HCT116 (cell line): ENCODE data around the gene GM2A. TPM values are rescaled to one million over a fixed set of nuclear protein-coding genes. Genes with fewer than 3 reads are reported as not detected.

Experiments used
- ATAC-seq: fragments of 200-7000 bp; cut with Tn5 transposase; 2 replicates; pipeline ENCODE4 v1.9.1; 2020; ENCODE audit warnings: mild to moderate bottlenecking, moderate library complexity
- BruUV-seq: library from RNA; stranded (reverse); fragments of 400-500 nt; replicated peaks from 2 replicates; lab custom pipeline; 2021; lab: Mats Ljungman, UMichigan
- CTCF ChIA-PET: fragments of 300-600 bp; sonication (Branson Sonifier 250); formaldehyde crosslinking; loops from one replicate; lab custom pipeline; 2021; ENCODE audit warnings: antibody characterized with exemption; lab: Charles Lee
- POLR2A ChIA-PET: fragments of 300-600, 350-600 bp; sonication (Branson Sonifier 250); formaldehyde crosslinking; loops from one replicate; lab custom pipeline; 2021; ENCODE audit warnings: antibody characterized with exemption; lab: Charles Lee
- RAD21 ChIA-PET, 2 experiments: fragments of 300-600 bp; sonication (Branson Sonifier 250); formaldehyde crosslinking; loops; one replicate each; lab custom pipeline; 2023; ENCODE audit warnings: low total read pairs in 2 of 2; ENCODE audit not compliant: uncharacterized antibody in 2 of 2, unreplicated experiment in 2 of 2, low non-redundant PET in 1 of 2; lab: Charles Lee
- DNase-seq: peaks from one replicate; pipeline ENCODE4 v3.0.0-alpha.2; 2010; ENCODE audit warnings: low read depth, low spot score
- H2AFZ ChIP-seq: fragments of 200-600 bp; shearing (Covaris generic), sonication (generic); 2 replicates; pipeline ENCODE4 v1.6.1; 2017; ENCODE audit warnings: low read depth, mixed run types, mixed read lengths, antibody characterized with exemption, low read length; ENCODE audit not compliant: poor library complexity, severe bottlenecking
- H3K27ac ChIP-seq: 2 replicates; pipeline ENCODE4 v1.5.1; 2012; ENCODE audit warnings: low read depth, low read length
- H3K27me3 ChIP-seq: fragments of 200-600 bp; sonication (generic); 2 replicates; pipeline ENCODE4 v1.6.1; 2016; ENCODE audit warnings: mixed run types, low read length, mixed read lengths; ENCODE audit not compliant: insufficient read depth
- H3K36me3 ChIP-seq, 2 experiments: fragments of 200-500 bp in 1 of 2; fragments of 200-600 bp in 1 of 2; sonication (Bioruptor generic) in 1 of 2; sonication (generic) in 1 of 2; 2 replicates each; pipeline versions ENCODE4 v1.5.1 to v1.6.1; 2014 to 2016; ENCODE audit warnings: low read length in 2 of 2, inconsistent platforms in 1 of 2, mixed read lengths in 1 of 2, mixed run types in 1 of 2; ENCODE audit not compliant: insufficient read depth in 2 of 2, control insufficient read depth in 1 of 2
- H3K4me1 ChIP-seq, 2 experiments: fragments of 200-600 bp in 1 of 2; sonication (generic) in 1 of 2; 2 replicates each; pipeline versions ENCODE4 v1.5.1 to v1.6.1; 2012 to 2017; ENCODE audit warnings: low read length in 2 of 2, inconsistent platforms in 1 of 2, mild to moderate bottlenecking in 1 of 2, mixed read lengths in 1 of 2, mixed run types in 1 of 2, moderate library complexity in 1 of 2; ENCODE audit not compliant: insufficient read depth in 2 of 2, control insufficient read depth in 1 of 2
- H3K4me2 ChIP-seq: fragments of 200-600 bp; sonication (generic); 2 replicates; pipeline ENCODE4 v1.6.1; 2017; ENCODE audit warnings: mixed run types, low read length, mixed read lengths
- H3K4me3 ChIP-seq, 2 experiments: fragments of 200-600 bp in 1 of 2; sonication (generic) in 1 of 2; replicated peaks in 1 of 2; 2 replicates each; pipeline ENCODE4 v1.5.1; 2011 to 2016; ENCODE audit warnings: low read length in 2 of 2, control low read depth in 1 of 2, low read depth in 1 of 2, mild to moderate bottlenecking in 1 of 2, mixed read lengths in 1 of 2, mixed run types in 1 of 2
- H3K79me2 ChIP-seq: fragments of 200-600 bp; sonication (generic); 2 replicates; pipeline ENCODE4 v1.6.1; 2017; ENCODE audit warnings: mild to moderate bottlenecking, mixed run types, low read length, moderate library complexity, mixed read lengths; ENCODE audit not compliant: insufficient read depth
- H3K9ac ChIP-seq: fragments of 200-600 bp; sonication (generic); 2 replicates; pipeline ENCODE4 v1.6.1; 2016; ENCODE audit warnings: low read length, mixed read lengths
- H3K9me2 ChIP-seq: fragments of 200-600 bp; sonication (generic), shearing (Covaris generic); 2 replicates; pipeline ENCODE4 v1.6.1; 2017; ENCODE audit warnings: mixed run types, mild to moderate bottlenecking, moderate library complexity; ENCODE audit not compliant: insufficient read depth
- H3K9me3 ChIP-seq, 2 experiments: fragments of 200-500 bp in 1 of 2; fragments of 200-600 bp in 1 of 2; sonication (Bioruptor generic) in 1 of 2; sonication (generic) in 1 of 2; 2 replicates each; pipeline ENCODE4 v1.6.1; 2014 to 2017; ENCODE audit warnings: low read length in 2 of 2, mixed read lengths in 2 of 2, inconsistent platforms in 1 of 2, low read depth in 1 of 2, mild to moderate bottlenecking in 1 of 2, mixed run types in 1 of 2, moderate library complexity in 1 of 2; ENCODE audit not compliant: control insufficient read depth in 1 of 2, insufficient read depth in 1 of 2
- H4K20me1 ChIP-seq: fragments of 200-600 bp; sonication (generic), shearing (Covaris generic); 2 replicates; pipeline ENCODE4 v1.6.1; 2017; ENCODE audit warnings: mixed run types, mild to moderate bottlenecking, moderate library complexity; ENCODE audit not compliant: insufficient read depth
- CBX3 ChIP-seq: IDR thresholded peaks from 2 replicates; pipeline ENCODE4 v1.6.1; 2012; ENCODE audit warnings: low read depth
- EZH2phosphoT487 ChIP-seq: fragments of 200-600 bp; IDR thresholded peaks from 2 replicates; pipeline ENCODE4 v1.6.1; 2018; ENCODE audit warnings: antibody characterized with exemption, borderline replicate concordance
- FOSL1 ChIP-seq: IDR thresholded peaks from 2 replicates; pipeline ENCODE4 v1.6.1; 2012; ENCODE audit warnings: low read depth
- JUND ChIP-seq: IDR thresholded peaks from 2 replicates; pipeline ENCODE4 v1.6.1; 2012
- MAX ChIP-seq: IDR thresholded peaks from 2 replicates; pipeline ENCODE4 v1.6.1; 2012
- POLR2AphosphoS5 ChIP-seq: IDR thresholded peaks from 2 replicates; pipeline ENCODE4 v1.6.1; 2011; ENCODE audit warnings: mild to moderate bottlenecking, low read depth, low read length, moderate library complexity
- SIN3A ChIP-seq: IDR thresholded peaks from 2 replicates; pipeline ENCODE4 v1.6.1; 2012; ENCODE audit warnings: low read depth
- SP1 ChIP-seq: IDR thresholded peaks from 2 replicates; pipeline ENCODE4 v1.6.1; 2012; ENCODE audit warnings: low read depth
- SRF ChIP-seq: IDR thresholded peaks from 2 replicates; pipeline ENCODE4 v1.6.1; 2012; ENCODE audit warnings: low read depth
- TCF7L2 ChIP-seq: IDR thresholded peaks from 2 replicates; pipeline ENCODE4 v1.7.0; 2011; ENCODE audit warnings: borderline replicate concordance, inconsistent platforms; ENCODE audit not compliant: insufficient read depth, insufficient read length; ENCODE audit errors: extremely low read depth
- intact Hi-C: fragments of 100-400 bp; cut with micrococcal nuclease; formaldehyde crosslinking; loops from 2 replicates; pipeline ENCODE4 v1.10.0; 2022
- total RNA-seq: library from RNA; stranded (reverse); gene quantifications from one replicate; pipeline ENCODE4 v1.2.1, GENCODE V29; 2021; ENCODE audit not compliant: unreplicated experiment
- TF ChIP-seq, protein P1 (sequence below): IDR thresholded peaks from 2 replicates; pipeline ENCODE4 v1.6.1; 2011; ENCODE audit warnings: mild to moderate bottlenecking, low read length, moderate library complexity; ENCODE audit not compliant: insufficient replicate concordance; ENCODE audit errors: extremely low read depth
- TF ChIP-seq, protein P2 (sequence below), 3 experiments: fragments of 200-600 bp in 1 of 3; sonication (generic) in 1 of 3; IDR thresholded peaks in 2 of 3; conservative IDR thresholded peaks in 1 of 3; 2 replicates each; pipeline ENCODE4 v1.5.1; 2012 to 2017; ENCODE audit warnings: low read depth in 2 of 3, low read length in 2 of 3, antibody characterized with exemption in 1 of 3, borderline replicate concordance in 1 of 3, control low read depth in 1 of 3, mild to moderate bottlenecking in 1 of 3, mixed read lengths in 1 of 3, mixed run types in 1 of 3, moderate library complexity in 1 of 3; ENCODE audit not compliant: insufficient read depth in 1 of 3

Gene GM2A
- total RNA-seq, 1 experiment from 2014 or later = 25.0 TPM

DNA sequence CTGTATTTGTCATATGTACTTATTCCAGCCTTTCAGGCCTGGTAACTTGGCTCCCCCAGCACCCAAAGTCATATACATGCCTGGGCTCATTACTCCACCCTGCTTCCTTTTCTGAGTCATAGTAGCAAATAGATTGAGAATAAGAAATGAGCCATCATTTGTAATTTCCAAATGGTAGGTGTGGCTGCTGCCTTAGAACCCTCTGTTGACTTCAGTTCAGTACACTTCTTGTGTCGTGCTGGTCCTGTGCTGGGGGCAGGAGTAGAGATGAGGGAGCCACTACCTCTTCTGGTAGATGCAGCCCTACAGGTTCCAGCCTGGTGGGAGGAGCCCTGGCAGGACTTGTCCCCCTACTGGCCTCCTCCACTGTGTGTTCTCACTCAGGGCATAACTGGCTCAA lies 11.1 kb downstream of the GM2A start:
- CTCF ChIA-PET = no interaction called here
- no peaks in the 10 kb centered on the region for H3K9me2 ChIP-seq
- H3K4me3 ChIP-seq = no peak overlapping the region
- RAD21 ChIA-PET = no interaction called here
- H3K27ac ChIP-seq = no peak overlapping the region
- TF ChIP-seq, protein P1, sequence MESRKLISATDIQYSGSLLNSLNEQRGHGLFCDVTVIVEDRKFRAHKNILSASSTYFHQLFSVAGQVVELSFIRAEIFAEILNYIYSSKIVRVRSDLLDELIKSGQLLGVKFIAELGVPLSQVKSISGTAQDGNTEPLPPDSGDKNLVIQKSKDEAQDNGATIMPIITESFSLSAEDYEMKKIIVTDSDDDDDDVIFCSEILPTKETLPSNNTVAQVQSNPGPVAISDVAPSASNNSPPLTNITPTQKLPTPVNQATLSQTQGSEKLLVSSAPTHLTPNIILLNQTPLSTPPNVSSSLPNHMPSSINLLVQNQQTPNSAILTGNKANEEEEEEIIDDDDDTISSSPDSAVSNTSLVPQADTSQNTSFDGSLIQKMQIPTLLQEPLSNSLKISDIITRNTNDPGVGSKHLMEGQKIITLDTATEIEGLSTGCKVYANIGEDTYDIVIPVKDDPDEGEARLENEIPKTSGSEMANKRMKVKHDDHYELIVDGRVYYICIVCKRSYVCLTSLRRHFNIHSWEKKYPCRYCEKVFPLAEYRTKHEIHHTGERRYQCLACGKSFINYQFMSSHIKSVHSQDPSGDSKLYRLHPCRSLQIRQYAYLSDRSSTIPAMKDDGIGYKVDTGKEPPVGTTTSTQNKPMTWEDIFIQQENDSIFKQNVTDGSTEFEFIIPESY = no peak
- TF ChIP-seq JUND (peak; percentile 63), TCF7L2 (no peak), SRF (no peak), SP1 (peak; percentile 54), FOSL1 (peak; percentile 78), EZH2phosphoT487 (no peak), SIN3A (no peak), POLR2AphosphoS5 (no peak), CBX3 (0 out of 2 replicates have a peak, but pooled peaks have one; percentile 15), MAX (no peak)
- TF ChIP-seq, protein P2, sequence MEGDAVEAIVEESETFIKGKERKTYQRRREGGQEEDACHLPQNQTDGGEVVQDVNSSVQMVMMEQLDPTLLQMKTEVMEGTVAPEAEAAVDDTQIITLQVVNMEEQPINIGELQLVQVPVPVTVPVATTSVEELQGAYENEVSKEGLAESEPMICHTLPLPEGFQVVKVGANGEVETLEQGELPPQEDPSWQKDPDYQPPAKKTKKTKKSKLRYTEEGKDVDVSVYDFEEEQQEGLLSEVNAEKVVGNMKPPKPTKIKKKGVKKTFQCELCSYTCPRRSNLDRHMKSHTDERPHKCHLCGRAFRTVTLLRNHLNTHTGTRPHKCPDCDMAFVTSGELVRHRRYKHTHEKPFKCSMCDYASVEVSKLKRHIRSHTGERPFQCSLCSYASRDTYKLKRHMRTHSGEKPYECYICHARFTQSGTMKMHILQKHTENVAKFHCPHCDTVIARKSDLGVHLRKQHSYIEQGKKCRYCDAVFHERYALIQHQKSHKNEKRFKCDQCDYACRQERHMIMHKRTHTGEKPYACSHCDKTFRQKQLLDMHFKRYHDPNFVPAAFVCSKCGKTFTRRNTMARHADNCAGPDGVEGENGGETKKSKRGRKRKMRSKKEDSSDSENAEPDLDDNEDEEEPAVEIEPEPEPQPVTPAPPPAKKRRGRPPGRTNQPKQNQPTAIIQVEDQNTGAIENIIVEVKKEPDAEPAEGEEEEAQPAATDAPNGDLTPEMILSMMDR (IDR thresholded peaks at IDR 0.05 in 2 of 3, conservative IDR thresholded peaks at IDR 0.05 in 1 of 3; ENCODE audit: borderline replicate concordance in 1 of 3, insufficient read depth in 1 of 3, low read depth in 2 of 3, low read length in 2 of 3) = 0 out of 6 replicates have a peak, but pooled peaks of 1 of the 3 experiments have one; percentile 8
- TF ChIP-seq, all 23 proteins: peak for 5
- DNase-seq (no peak), ATAC-seq (peak; percentile 87)
- Histone ChIP-seq H3K27me3 (no peaks in the 10 kb centered on the region), H3K4me2 (peak overlapping the region; percentile 53), H3K9me3 (no peaks in the 10 kb centered on the region), H3K4me1 (peaks cover 7 to 16% of the 10 kb centered on the region in 2 experiments; a peak in 3 of 4 replicates), H3K36me3 (0 out of 4 replicates have a peak, but pooled peaks cover 0 to 3% of the 10 kb centered on the region in 2 experiments), H3K9ac (no peak overlapping the region), H3K79me2 (no peaks in the 10 kb centered on the region), H4K20me1 (no peaks in the 10 kb centered on the region), H2AFZ (no peak overlapping the region)
- no TSS peak for BruUV-seq
- POLR2A ChIA-PET = interaction anchor here (1.5 to 1.7 kb wide), 2 partner anchors 12 kb away, joined by 6 to 10 read pairs; partner anchors contain the start of gene GM2A
- intact Hi-C loops = no loop called here
